Stimulated activated CD8-positive, alpha-beta memory T cell treated with anti-CD3 and anti-CD28 coated beads, Interleukin-12 subunit alpha, Interleukin-12 subunit beta, amount 100 ng/mL, for 24 hours (primary cell): ENCODE data around the gene OR5D16.
"Not testable (repeated sequence)": the region's sequence is repeated elsewhere in the genome, so short reads cannot be mapped to it uniquely, and the experiment has no call there.

Experiments
- DNase-seq: peaks from one replicate; pipeline ENCODE4 v3.0.0-alpha.2; 2020; ENCODE audit errors: extremely low read depth

OR5D16 gene

DNA sequence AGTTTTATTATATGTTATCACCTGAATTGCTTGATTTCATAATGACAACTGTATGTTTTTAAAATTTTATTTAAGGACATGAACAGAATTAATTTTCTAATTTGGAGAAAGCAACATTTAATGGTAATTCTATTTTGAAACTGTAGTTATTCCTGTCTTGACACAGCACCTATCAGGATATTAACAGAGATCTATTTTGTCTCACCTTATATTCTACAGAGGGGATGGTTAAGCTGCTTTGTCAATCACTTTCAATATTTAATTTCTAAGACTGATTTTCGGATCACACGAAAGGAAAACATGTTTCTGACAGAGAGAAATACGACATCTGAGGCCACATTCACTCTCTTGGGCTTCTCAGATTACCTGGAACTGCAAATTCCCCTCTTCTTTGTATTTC, at the start of gene OR5D16:
Gene OR5D16 (plus strand): TSS at position 301 of the 400 bp plus-strand sequence. CDS start 0 bp downstream, at position 301.
- no peak for DNase-seq

DNA sequence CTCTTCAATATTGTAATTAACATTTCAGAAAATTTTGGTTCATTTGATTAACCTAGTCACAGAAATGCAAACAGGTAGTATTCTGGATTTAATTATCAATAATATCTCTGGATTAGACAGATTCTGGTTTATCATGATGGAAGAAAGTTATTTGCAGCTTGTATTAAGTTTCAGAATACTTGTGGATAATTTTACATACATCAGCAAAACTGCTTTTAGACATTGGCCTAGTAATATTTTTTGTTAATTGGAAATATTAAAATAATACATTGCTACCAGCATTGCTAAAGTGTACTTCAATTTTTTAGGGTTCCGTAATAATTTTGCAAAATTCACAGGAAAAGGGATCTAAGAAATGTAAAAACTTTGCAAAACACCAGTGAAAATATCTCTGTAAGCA, 46.9 kb upstream of the OR5D16 start:
- no peak for DNase-seq

DNA sequence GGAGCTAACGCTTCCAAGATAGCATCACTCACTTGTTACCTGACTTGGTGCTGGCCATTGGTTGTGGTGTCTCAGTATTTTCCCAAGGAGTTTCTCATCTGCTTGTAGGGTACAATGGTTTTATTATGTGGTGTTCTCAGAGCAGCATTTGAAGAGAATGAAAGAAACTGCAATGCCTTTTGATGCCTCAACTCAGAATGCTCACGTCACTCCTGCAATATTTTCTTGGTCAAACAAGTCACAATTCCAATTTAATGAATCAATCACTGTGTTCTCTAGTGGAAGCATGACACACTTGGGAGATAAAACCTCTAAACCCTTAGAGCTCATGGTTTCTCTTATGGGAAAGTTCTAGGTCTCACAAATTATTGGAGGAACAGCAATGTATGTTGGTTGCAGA, 45.2 kb upstream of the OR5D16 start:
- no peak for DNase-seq

DNA sequence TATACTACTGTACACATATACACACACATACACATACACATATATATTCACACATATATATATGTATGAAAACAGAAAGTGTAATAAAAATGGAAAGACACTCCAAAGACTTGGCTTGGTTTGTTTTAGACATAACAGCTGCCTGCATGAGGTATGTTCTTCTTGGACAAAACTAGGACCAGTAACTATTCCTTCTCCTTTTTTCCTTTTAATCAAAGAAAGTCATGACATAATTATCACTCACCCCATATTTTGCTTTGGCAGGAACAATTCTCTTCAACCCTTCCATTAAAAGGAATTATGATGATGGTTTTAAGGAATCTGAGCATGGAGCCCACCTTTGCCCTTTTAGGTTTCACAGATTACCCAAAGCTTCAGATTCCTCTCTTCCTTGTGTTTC, 43.3 kb upstream of the OR5D16 start, which contains the start of gene OR5D14:
Gene OR5D14 (plus strand): TSS at position 301 of the 400 bp plus-strand sequence. CDS start 0 bp downstream, at position 301.
- DNase-seq, result no peak

DNA sequence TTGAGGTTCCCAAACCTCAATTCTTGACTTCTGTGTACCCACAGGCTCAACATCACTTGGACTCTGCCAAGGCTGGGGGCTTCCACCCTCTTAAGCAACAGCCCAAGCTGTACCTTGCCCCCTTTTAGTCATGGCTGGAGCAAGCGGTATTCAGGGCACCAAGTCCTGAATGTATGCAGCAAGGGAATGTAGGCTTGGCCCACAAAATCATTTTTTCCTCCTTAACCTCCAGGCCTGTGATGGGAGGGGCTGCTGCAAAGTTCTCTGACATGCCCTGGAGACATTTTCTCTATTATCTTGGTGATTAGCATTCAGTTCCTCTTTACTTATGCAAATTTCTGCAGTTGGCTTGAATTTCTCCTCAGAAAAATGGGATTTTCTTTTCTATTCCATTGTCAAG, 32.3 kb upstream of the OR5D16 start:
- DNase-seq, result no peak

DNA sequence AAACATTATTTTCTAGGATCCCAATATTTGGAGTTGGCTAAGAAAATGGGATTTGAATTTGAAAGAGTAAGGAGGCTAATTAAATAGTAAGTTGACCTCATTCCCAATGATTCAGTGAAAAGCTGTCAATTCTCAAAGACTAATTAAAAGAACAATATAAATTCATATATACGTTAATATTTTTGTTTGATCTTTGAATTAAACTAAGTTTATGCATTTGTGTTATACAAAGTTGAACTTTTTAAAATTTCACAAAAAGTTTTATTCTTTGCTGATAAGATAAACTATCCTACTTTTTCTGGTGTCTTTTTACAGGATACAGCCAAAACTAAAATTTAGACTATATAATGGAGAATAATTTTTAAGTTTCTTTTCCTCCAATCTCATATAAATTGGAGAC, 27.5 kb upstream of the OR5D16 start, which contains the start of gene OR5L1:
Gene OR5L1 (plus strand): TSS at position 301 of the 400 bp plus-strand sequence. CDS start 100 bp downstream, outside the sequence.
- DNase-seq, result no peak

DNA sequence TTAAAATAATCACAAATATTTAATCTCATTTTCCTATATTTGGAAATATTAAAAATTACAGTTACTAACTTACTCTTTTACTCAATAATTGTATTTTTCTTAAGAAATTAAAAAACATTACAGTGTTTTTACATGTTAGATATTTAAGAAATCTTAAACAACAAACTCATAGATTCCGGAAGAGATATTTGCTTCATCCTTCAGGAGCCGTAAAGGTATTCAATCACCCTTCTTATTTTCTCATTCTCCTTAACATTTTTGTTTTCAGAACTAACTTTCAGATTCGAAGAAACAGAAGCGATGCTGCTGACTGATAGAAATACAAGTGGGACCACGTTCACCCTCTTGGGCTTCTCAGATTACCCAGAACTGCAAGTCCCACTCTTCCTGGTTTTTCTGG, 19.2 kb upstream of the OR5D16 start, which contains the start of gene OR5D18:
Gene OR5D18 (plus strand): TSS at position 301 of the 400 bp plus-strand sequence. CDS start 0 bp downstream, at position 301.
- DNase-seq, result no peak

DNA sequence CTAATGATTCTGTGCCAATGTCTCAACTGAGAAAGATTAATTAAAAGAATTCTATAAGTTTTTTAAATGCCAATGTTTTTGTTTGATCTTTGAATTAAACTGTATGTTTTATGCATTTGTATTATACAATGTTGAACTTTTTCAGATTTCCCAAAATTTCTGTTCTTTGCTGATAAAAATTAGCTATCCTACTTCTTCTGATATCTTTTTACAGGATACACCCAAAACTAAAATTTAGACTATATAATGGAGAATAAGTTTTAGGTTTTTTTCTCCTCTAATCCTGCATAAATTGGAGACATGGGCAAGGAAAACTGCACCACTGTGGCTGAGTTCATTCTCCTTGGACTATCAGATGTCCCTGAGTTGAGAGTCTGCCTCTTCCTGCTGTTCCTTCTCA, 11.6 kb upstream of the OR5D16 start, which contains the start of gene OR5L2:
Gene OR5L2 (plus strand): TSS at position 301 of the 400 bp plus-strand sequence. CDS start 0 bp downstream, at position 301.
- DNase-seq, result no peak

DNA sequence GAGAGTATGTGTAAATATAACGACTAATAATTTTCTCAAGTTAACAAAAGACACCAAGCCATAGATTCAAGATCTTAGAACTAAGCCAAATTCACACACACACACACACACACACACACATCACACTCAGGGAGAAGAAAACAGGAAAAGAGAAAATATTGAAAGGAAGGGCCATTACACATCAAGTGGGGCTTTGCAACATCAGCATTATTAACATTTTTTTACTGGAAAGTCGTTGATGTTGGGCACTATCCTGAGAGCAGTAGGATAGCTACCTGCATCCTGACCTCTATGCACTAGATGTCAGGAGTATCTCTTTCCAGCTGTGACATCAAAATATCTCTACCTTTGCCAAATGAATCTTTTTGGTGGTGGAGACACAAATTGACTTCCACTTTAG, 8.9 kb downstream of the OR5D16 start:
- DNase-seq, result no peak

DNA sequence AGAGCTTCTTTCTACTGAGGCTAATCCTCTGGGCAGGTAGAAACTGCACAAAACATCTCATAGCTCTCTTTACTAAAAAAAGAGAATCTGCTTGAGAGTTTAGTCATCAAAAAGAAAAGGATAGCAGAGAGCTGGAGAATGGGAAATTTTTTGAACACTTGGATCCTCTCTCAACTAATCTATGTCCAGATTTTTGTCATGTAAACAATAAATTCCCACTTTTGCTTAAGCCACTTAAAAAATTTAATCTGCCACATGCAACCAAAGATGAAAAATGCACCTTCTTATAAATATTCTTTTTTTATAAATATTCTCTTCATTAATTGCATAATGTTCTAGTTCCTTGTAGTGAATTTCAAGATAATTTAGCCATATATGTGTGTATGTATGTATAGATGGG, 10.5 kb downstream of the OR5D16 start:
- no peak for DNase-seq

DNA sequence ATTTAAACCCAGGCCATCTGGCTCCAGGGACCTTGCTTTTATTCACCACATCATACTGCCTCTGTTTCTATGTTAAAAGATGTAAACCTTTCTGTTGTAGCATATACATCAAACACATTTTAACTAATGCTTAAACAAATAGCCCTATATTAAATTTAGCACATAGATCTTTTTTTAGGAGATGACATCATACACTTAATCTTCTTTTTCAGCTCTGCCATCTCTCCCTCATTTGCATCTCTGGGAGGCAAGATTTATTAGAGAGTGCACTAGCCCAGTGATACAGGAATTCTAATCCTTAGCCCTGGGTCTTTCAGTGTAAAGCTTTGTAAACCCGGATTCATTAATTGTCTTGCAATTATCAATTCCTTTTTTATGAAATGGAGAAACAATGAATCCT, 13.6 kb downstream of the OR5D16 start:
- no peak for DNase-seq

DNA sequence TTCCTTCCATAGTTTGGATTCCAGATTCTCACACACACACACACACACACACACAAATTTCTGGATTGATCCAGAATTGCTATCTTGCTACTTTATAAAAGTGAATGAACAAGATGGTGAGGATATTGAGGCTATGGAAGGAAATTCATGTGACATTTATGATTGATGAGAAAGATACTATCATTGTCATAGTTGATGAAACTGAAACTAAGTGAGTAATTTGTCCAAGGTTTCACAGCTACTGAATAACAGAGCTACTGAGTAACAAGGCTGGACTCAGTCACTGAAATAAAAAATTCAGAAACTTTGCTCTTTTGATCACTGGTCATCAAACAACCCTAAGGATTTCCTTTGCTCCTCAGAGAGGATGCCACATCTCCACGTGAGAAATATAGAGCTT, 16.2 kb downstream of the OR5D16 start:
- no peak for DNase-seq

DNA sequence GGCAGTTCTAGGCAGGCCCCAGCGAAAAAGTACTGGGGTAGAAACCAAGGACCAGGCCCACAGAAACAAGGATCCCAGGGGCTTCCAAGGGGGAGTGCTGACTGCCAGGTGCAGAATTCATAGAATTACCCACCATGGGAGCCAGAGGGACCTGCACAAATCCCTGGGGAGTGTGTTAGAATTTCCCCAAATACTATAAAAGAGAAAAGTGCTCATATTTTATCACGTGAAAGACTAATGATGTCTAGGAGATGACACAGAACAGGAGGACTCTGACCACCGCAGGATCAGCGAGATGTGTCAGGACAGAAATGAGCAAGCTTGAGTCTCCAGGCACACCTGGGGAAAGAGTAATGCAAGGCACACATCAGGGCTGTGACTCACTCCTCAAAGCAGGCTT, 28.8 kb downstream of the OR5D16 start:
- not testable (repeated sequence) for DNase-seq

DNA sequence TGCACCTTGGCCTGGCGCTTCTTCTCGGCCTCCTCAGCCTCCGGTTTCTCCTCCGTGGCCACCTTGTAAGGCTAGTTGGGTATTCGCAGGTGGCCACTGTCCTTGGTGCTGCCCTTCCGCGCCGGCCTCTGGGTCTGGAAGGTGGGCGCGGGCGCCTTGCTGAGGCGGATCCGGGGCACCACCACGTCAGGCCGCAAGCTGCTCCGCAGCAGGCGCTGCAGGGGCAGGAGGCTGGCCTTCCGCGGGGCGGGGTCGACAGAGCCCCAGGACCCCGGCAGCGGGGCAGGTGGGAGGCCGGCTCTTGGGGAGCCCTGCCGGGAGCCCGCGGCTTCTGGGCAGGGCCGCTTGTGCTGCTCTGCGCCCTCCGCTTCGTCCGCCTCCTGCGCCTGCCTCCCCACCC, 34.2 kb downstream of the OR5D16 start:
- not testable (repeated sequence) for DNase-seq

DNA sequence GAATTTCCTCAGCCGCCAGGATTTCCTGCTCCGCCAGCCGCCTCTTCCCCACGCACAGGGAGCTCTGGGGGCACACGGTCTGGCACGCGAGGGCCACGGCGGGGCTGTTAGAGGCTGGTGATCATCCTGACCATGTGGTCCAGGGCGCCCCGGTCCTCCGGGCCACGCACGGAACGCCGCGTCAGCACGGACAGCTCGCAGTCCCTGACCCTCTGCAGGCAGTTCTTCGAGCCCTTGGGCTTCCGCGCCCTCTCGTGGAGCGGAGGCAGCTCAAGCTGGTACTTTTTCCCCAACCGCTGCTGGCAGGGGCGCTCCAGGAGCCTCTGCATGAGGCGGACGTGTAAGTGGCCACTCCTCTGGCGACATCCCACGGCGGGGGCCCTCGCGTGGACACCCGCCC, 34.6 kb downstream of the OR5D16 start:
- not testable (repeated sequence) for DNase-seq

DNA sequence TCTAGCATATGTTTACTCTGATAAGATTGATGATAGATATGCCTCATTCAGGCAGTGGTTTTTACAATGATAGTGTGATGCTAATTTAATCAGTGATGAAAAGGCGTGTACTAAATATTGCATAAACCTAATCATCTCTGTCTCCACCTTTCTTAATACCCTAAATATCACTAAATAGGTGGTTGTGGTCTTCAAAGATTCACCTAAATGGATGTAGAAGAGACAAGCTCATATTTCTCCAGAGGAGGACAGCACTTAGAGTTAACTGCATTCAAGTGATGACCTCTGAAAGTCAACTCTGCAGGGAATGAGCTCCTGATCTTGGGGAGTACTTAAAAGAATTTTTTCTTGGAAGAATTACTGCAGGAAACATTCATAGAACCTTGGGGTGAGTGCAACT, 44.4 kb downstream of the OR5D16 start, which contains the start of gene TRIM51:
Gene TRIM51 (plus strand): TSS at position 301 of the 400 bp plus-strand sequence. CDS start 2,132 bp downstream, outside the sequence.
- not testable (repeated sequence) for DNase-seq

DNA sequence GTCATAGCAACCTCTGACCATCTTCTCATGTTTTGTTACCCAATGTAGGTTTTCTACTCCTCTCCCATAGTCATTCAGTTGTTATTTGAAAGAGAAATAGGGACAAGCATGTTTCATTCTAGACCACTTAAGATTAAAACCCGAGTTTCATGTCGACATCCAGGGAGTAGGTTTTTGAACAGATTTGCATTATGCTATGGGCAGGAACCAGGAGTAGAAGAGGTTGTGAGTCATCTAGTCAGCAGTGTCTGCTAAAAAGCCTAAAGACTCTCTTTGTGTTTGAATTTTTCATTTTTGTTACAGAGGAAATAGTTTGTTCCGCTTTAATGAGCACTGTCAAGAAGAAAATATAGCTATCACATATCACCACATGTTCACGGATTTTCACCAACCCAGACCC, 46.4 kb downstream of the OR5D16 start:
- DNase-seq, result not testable (repeated sequence)

DNA sequence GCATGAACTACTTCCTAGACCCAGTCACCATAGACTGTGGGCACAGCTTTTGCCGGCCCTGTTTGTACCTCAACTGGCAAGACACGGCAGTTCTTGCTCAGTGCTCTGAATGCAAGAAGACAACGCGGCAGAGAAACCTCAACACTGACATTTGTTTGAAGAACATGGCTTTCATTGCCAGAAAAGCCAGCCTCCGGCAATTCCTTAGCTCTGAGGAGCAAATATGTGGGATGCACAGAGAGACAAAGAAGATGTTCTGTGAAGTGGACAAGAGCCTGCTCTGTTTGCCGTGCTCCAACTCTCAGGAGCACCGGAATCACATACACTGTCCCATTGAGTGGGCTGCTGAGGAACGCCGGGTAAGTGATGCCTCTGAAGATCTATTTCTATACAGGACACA, 46.9 kb downstream of the OR5D16 start:
- not testable (repeated sequence) for DNase-seq
